Upper lobe of left lung (tissue), 6 donors: Measurements from ENCODE around the gene ZIC5. TPM values are rescaled to one million over a fixed set of nuclear protein-coding genes. Genes with fewer than 3 reads are reported as not detected.
A peak's percentile ranks its signal among the peaks of the same experiment; 100 is the strongest.

Source experiments
- ATAC-seq, 2 donors: fragments of 200-7000 bp; cut with Tn5 transposase; one replicate each; pipeline ENCODE4 v1.9.1; 2022; ENCODE audit warnings: mild to moderate bottlenecking in 2 of 2, moderate library complexity in 2 of 2; ENCODE audit not compliant: low FRiP score in 2 of 2
- DNase-seq, 2 donors: peaks; one replicate each; pipeline ENCODE4 v3.0.0-alpha.2; 2019 to 2020
- H3K27ac ChIP-seq, 4 donors: fragments of 200-600 bp; sonication (generic); one replicate each; pipeline ENCODE4 v1.5.1; 2016 to 2019
- H3K27me3 ChIP-seq, 4 donors: fragments of 200-600 bp; sonication (generic); one replicate each; pipeline ENCODE4 v1.5.1; 2017 to 2019
- H3K36me3 ChIP-seq, 4 donors: fragments of 200-600 bp; sonication (generic); one replicate each; pipeline ENCODE4 v1.5.1; 2016 to 2019
- H3K4me1 ChIP-seq, 4 donors: fragments of 200-600 bp; sonication (generic); one replicate each; pipeline ENCODE4 v1.5.1; 2018 to 2019
- H3K4me3 ChIP-seq, 4 donors: fragments of 200-600 bp; sonication (generic); one replicate each; pipeline ENCODE4 v1.5.1; 2017 to 2019; ENCODE audit warnings: mild to moderate bottlenecking in 2 of 4, moderate library complexity in 1 of 4
- H3K9me3 ChIP-seq, 4 donors: fragments of 200-600 bp; sonication (generic); one replicate each; pipeline ENCODE4 v1.5.1; 2018 to 2019
- EP300 ChIP-seq, 4 donors: sonication (generic); formaldehyde crosslinking; IDR thresholded peaks; one replicate each; pipeline ENCODE4 v1.5.1; 2017; ENCODE audit warnings: antibody characterized with exemption in 4 of 4, control low read depth in 2 of 4
- POLR2A ChIP-seq, 4 donors: fragments of 450-650 bp; IDR thresholded peaks; one replicate each; pipeline ENCODE4 v1.5.1; 2016 to 2017; ENCODE audit warnings: antibody characterized with exemption in 4 of 4, mild to moderate bottlenecking in 2 of 4
- POLR2AphosphoS5 ChIP-seq, 2 donors: sonication (generic); formaldehyde crosslinking; IDR thresholded peaks; one replicate each; pipeline ENCODE4 v1.5.1; 2017; ENCODE audit warnings: antibody characterized with exemption in 2 of 2
- WGBS, 2 donors: methylation state at CpG; one replicate each; pipeline ENCODE4 v1.1.5; 2017 to 2018; 5-methylcytosine and 5-hydroxymethylcytosine counted together
- total RNA-seq, 6 donors: library from RNA; depleted of rRNA in 4 of 6; stranded (reverse); fragments of >200 nt in 4 of 6; gene quantifications; one replicate each; pipeline versions ENCODE4 v1.1.0 to v1.2.1, GENCODE V29; 2016 to 2021
- TF ChIP-seq, protein P1 (sequence below), 6 experiments: fragments of 450-650 bp in 4 of 6; fragments of 200-600 bp in 2 of 6; sonication (generic) in 2 of 6; IDR thresholded peaks; one replicate each; pipeline ENCODE4 v1.5.1; 2016 to 2019; ENCODE audit warnings: antibody characterized with exemption in 6 of 6
- donor health status: DM: no; HTN: no; CAD: no; lungs with moderate emphysema.
- donor health status: DM: no; HTN: yes; CAD: no; lungs with severe emphysema.

Gene ZIC5
- total RNA-seq, 6 donors from 2014 or later: 0.07 TPM; not detected in 5

DNA sequence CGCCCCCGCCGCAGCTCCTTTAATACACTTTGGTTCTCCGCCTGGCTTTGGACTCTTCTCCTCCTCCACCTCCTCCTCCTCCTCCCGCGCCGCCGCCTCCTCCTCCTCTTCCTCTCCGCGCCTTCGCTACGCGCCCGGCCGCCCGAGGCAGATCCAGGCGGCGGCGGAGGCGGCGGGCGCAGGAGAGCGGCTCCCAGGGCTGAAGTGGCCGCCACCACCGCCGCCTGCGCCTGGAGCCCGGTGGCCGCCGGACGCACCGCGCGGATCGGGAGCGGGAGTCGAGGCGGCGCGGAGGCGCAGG is 10.1 kb upstream of the ZIC5 start, which contains the start of gene ZIC2:
TSS of gene ZIC2 (plus strand) at position 50 of the 301 bp plus-strand sequence. CDS start 281 bp downstream, outside the sequence.
- H3K4me1 ChIP-seq: peaks cover 32 to 56% (median 37%) of the 10 kb centered on the region in 4 donors
- ATAC-seq (no peak), DNase-seq (no peak)
- H3K36me3 ChIP-seq: no peaks in the 10 kb centered on the region
- peak within 1 kb of the TSS; percentile 20 to 49 (median 42) for H3K4me3 ChIP-seq
- H3K27me3 ChIP-seq: peaks cover 4 to 91% (median 70%) of the 10 kb centered on the region in 4 donors
- WGBS, 2 donors: 0 to 4% methylated on average over 9 to 23 of the region's 41 CpGs
- H3K27ac ChIP-seq: no peak within 1 kb of the TSS
- TF ChIP-seq POLR2AphosphoS5 (IDR thresholded peaks at IDR 0.05): no peak
- TF ChIP-seq POLR2A (IDR thresholded peaks at IDR 0.05): no peak
- TF ChIP-seq EP300 (IDR thresholded peaks at IDR 0.05): no peak
- TF ChIP-seq, protein P1, sequence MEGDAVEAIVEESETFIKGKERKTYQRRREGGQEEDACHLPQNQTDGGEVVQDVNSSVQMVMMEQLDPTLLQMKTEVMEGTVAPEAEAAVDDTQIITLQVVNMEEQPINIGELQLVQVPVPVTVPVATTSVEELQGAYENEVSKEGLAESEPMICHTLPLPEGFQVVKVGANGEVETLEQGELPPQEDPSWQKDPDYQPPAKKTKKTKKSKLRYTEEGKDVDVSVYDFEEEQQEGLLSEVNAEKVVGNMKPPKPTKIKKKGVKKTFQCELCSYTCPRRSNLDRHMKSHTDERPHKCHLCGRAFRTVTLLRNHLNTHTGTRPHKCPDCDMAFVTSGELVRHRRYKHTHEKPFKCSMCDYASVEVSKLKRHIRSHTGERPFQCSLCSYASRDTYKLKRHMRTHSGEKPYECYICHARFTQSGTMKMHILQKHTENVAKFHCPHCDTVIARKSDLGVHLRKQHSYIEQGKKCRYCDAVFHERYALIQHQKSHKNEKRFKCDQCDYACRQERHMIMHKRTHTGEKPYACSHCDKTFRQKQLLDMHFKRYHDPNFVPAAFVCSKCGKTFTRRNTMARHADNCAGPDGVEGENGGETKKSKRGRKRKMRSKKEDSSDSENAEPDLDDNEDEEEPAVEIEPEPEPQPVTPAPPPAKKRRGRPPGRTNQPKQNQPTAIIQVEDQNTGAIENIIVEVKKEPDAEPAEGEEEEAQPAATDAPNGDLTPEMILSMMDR (IDR thresholded peaks at IDR 0.05): no peak
- peaks cover 0 to 3% (median 0%) of the 10 kb centered on the region in 4 donors for H3K9me3 ChIP-seq

DNA sequence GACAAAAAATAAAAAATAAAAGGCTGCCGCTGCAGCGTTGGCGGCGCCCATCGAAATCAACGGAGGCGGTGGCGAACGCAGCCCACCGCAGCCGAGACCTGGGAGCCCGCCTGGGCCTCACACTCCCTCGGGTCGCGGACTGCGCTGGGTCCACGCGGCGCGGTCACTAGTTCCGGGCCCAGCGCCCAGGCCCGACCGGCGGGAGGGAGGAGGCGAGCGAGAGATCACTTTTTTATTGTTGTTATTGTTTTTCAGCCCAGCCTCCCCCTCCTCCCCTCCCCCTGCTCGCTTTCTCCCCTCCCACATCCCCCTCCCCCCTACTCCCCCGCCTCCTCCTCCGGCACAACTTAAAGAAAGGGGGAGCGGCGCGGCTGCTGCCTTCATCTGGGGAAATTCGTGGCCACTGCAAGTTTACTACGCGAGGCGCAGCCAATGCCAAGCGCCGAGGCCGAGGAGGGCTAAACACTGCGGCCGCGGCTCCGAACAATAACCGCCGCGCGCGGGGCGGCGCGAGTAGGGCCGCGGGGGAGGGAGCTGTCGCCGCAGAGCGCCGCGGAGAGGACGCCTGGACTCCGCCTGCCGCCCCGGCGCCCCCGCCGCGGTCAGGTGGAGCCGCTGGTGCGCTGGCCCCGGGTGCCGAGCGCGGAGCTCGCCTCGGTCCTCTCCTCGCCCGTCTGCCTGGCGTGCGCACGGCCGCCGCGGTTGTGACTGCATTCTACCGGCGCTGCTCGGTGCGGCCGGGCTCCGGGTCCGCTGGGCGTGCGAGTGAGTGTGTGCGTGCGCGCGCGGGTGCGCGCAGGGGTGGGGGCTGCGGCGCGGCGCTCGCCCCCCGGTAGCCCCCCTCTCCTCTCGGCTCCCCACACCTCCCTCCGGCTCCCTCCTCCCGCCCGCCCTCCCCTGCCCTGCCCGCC is 9.5 kb upstream of the ZIC5 start:
- H3K4me1 ChIP-seq: peaks cover 32 to 56% (median 37%) of the 10 kb centered on the region in 4 donors
- TF ChIP-seq POLR2AphosphoS5 (IDR thresholded peaks at IDR 0.05) (no peak), POLR2A (IDR thresholded peaks at IDR 0.05) (no peak)
- WGBS, 2 donors: 3 to 5% methylated on average over 27 to 48 of the region's 110 CpGs
- H3K36me3 ChIP-seq: no peaks in the 10 kb centered on the region
- H3K4me3 ChIP-seq: peak overlapping the region; percentile 20 to 49 (median 42)
- DNase-seq (peak in 1 of 2 donors; percentile 88), ATAC-seq (peak in 1 of 2 donors; percentile 54)
- H3K9me3 ChIP-seq: peaks cover 0 to 3% (median 0%) of the 10 kb centered on the region in 4 donors
- no peak overlapping the region for H3K27ac ChIP-seq
- H3K27me3 ChIP-seq: peaks cover 4 to 87% (median 69%) of the 10 kb centered on the region in 4 donors

DNA sequence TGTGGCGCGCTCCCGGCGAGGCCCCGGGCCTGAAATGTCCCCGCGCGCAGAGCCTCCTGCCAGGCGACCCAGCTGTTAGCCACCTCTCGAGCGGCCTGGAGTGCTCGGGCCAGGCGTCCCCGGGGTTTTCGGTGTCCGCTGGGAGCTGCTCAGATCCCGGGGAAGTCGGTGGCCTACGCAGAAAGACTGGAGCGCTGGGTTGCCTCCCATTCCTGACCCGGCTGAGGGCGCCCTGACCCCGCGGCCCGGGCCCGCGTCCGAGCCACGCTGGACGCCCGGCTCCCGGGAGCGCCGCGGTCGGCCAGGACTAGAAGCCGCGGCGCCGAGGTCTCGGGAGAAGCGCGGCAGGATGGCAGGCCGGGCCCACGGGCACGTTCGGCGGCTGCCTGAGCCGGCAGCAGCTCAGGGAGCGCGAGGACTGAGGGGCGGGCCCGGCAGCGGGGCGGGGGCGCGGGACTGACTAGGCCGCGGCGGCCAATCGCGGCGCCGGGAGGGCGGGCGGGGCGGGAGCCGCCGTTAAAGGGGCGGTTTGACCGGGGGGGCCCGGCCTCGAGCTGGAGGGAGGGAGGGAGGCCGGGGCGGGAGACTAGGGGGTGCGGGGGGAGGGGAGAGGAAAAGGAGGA is 8.7 kb upstream of the ZIC5 start:
- peaks cover 4 to 89% (median 74%) of the 10 kb centered on the region in 4 donors for H3K27me3 ChIP-seq
- 7% methylated on average over 9 of the region's 76 CpGs; no CpG with 5 or more reads in 1 of the 2 donors for WGBS, 2 donors
- TF ChIP-seq, protein P1 (IDR thresholded peaks at IDR 0.05): no peak
- TF ChIP-seq EP300 (IDR thresholded peaks at IDR 0.05) (no peak), POLR2A (IDR thresholded peaks at IDR 0.05) (no peak), POLR2AphosphoS5 (IDR thresholded peaks at IDR 0.05) (no peak)
- DNase-seq (peak; percentile 42 to 93), ATAC-seq (peak in 1 of 2 donors; percentile 87)
- peaks cover 32 to 56% (median 37%) of the 10 kb centered on the region in 4 donors for H3K4me1 ChIP-seq
- peaks cover 0 to 4% (median 2%) of the 10 kb centered on the region in 4 donors for H3K9me3 ChIP-seq
- H3K27ac ChIP-seq: no peak overlapping the region
- H3K4me3 ChIP-seq: peak overlapping the region; percentile 20 to 49 (median 42)
- H3K36me3 ChIP-seq: no peaks in the 10 kb centered on the region

GRCh38 chr13:99979453-99980200 is 8.1 kb upstream of the ZIC5 start:
- WGBS, 2 donors: 4 to 7% methylated on average over 32 to 53 of the region's 59 CpGs
- Histone ChIP-seq H3K36me3 (no peaks in the 10 kb centered on the region), H3K9me3 (peaks cover 0 to 4% (median 2%) of the 10 kb centered on the region in 4 donors), H3K27me3 (peaks cover 3 to 90% (median 71%) of the 10 kb centered on the region in 4 donors), H3K27ac (no peak overlapping the region), H3K4me1 (peaks cover 32 to 50% (median 37%) of the 10 kb centered on the region in 4 donors), H3K4me3 (peak overlapping the region in 3 of 4 donors; percentile 36 to 49 (median 49))
- no peak for TF ChIP-seq POLR2A (IDR thresholded peaks at IDR 0.05)
- TF ChIP-seq, protein P1 (IDR thresholded peaks at IDR 0.05): no peak
- no peak for TF ChIP-seq POLR2AphosphoS5 (IDR thresholded peaks at IDR 0.05)
- no peak for TF ChIP-seq EP300 (IDR thresholded peaks at IDR 0.05)
- DNase-seq: peak; percentile 19 to 70
- no peak for ATAC-seq
